ENCODE measurements around the gene UBE2H. TPM values are rescaled to one million over a fixed set of nuclear protein-coding genes. Genes with fewer than 3 reads are reported as not detected.

UBE2H gene
- total and polyA plus RNA-seq, 10 of the 15 experiments (the other 5 are each of a cell fraction or from before 2014, with no cell fraction given): 15.6 to 75.5 (median 32.8) TPM

DNA sequence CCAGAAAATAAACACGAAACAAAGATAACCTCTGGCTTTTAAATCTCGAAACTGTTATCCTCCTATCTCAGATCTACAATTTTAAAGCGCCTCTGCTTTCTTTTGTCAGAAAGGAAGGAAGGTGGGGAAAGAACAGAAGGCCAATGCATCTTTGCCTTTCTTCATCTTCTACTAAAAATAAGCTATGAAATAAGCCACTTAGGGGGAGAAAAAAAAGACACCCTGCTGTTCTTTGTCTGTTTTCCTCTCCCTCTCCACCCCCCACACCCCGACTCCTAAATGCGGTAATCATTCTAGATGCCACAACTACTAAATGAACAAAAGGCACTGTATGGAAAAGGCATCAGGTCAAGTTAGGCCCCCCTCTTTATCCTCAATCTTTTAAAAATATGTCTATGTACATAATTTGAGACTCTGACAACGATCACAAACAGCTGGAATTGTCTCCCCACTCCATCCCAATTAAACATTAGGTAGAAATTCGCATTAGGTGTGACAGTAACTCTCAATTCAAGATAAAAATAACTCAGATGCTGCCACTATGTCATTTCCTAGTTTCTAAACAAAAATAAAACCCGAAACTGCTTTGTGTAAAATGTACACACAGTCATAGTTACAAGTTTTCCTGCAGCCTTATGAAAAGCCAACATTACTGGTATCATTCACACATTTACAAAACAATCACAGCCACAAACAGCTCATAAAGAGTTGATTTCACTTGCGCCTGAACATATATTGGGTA lies 2.4 kb downstream of the UBE2H start (continued):
- TF ChIP-seq NFYB (IDR thresholded peaks at IDR 0.05; ENCODE audit: insufficient read depth, low read depth, low read length) (no peak), FOXK2 (IDR thresholded peaks at IDR 0.05) (peak; percentile 45; the same call in 1 of the 2 replicates), KLF5 (IDR thresholded peaks at IDR 0.05; ENCODE audit: partially characterized antibody) (no peak), SUPT20H (IDR thresholded peaks at IDR 0.05; ENCODE audit: borderline replicate concordance, control insufficient read depth, low read depth, low read length) (no peak), TCF12 (IDR thresholded peaks at IDR 0.05; ENCODE audit: low read depth, low read length) (no peak), CBX3 (IDR thresholded peaks at IDR 0.05; ENCODE audit: borderline replicate concordance, low read depth) (no peak), NFXL1 (IDR thresholded peaks at IDR 0.05; ENCODE audit: borderline replicate concordance) (no peak), ZSCAN29 (IDR thresholded peaks at IDR 0.05) (no peak), EP300 (IDR thresholded peaks at IDR 0.05; ENCODE audit: borderline replicate concordance in 1 of 2, control insufficient read depth in 1 of 2, low read depth in 2 of 2, low read length in 2 of 2) (0 out of 4 replicates have a peak, but pooled peaks of 1 of the 2 experiments have one; percentile 55), EGR1 (IDR thresholded peaks at IDR 0.05; ENCODE audit: borderline replicate concordance in 1 of 2, low read depth in 2 of 2, low read length in 2 of 2) (no peak), RUNX3 (IDR thresholded peaks at IDR 0.05; ENCODE audit: low read length) (peak; percentile 56), SREBF1 (IDR thresholded peaks at IDR 0.05; ENCODE audit: low read length) (no peak), MEF2B (IDR thresholded peaks at IDR 0.05; ENCODE audit: partially characterized antibody, poor library complexity, severe bottlenecking) (peak; percentile 87), ASH2L (IDR thresholded peaks at IDR 0.05; ENCODE audit: borderline replicate concordance, low read depth) (no peak)
- TF ChIP-seq, protein P1, sequence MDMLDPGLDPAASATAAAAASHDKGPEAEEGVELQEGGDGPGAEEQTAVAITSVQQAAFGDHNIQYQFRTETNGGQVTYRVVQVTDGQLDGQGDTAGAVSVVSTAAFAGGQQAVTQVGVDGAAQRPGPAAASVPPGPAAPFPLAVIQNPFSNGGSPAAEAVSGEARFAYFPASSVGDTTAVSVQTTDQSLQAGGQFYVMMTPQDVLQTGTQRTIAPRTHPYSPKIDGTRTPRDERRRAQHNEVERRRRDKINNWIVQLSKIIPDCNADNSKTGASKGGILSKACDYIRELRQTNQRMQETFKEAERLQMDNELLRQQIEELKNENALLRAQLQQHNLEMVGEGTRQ (IDR thresholded peaks at IDR 0.05; ENCODE audit: borderline replicate concordance, low read depth, low read length): no peak
- TF ChIP-seq, protein P2, sequence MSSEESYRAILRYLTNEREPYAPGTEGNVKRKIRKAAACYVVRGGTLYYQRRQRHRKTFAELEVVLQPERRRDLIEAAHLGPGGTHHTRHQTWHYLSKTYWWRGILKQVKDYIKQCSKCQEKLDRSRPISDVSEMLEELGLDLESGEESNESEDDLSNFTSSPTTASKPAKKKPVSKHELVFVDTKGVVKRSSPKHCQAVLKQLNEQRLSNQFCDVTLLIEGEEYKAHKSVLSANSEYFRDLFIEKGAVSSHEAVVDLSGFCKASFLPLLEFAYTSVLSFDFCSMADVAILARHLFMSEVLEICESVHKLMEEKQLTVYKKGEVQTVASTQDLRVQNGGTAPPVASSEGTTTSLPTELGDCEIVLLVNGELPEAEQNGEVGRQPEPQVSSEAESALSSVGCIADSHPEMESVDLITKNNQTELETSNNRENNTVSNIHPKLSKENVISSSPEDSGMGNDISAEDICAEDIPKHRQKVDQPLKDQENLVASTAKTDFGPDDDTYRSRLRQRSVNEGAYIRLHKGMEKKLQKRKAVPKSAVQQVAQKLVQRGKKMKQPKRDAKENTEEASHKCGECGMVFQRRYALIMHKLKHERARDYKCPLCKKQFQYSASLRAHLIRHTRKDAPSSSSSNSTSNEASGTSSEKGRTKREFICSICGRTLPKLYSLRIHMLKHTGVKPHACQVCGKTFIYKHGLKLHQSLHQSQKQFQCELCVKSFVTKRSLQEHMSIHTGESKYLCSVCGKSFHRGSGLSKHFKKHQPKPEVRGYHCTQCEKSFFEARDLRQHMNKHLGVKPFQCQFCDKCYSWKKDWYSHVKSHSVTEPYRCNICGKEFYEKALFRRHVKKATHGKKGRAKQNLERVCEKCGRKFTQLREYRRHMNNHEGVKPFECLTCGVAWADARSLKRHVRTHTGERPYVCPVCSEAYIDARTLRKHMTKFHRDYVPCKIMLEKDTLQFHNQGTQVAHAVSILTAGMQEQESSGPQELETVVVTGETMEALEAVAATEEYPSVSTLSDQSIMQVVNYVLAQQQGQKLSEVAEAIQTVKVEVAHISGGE (CRISPR knock-in tag; IDR thresholded peaks at IDR 0.05): no peak
- TF ChIP-seq, protein P3, sequence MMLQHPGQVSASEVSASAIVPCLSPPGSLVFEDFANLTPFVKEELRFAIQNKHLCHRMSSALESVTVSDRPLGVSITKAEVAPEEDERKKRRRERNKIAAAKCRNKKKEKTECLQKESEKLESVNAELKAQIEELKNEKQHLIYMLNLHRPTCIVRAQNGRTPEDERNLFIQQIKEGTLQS (IDR thresholded peaks at IDR 0.05; ENCODE audit: borderline replicate concordance, extremely low read depth, low read depth, low read length): no peak
- TF ChIP-seq, protein P4, sequence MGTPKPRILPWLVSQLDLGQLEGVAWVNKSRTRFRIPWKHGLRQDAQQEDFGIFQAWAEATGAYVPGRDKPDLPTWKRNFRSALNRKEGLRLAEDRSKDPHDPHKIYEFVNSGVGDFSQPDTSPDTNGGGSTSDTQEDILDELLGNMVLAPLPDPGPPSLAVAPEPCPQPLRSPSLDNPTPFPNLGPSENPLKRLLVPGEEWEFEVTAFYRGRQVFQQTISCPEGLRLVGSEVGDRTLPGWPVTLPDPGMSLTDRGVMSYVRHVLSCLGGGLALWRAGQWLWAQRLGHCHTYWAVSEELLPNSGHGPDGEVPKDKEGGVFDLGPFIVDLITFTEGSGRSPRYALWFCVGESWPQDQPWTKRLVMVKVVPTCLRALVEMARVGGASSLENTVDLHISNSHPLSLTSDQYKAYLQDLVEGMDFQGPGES (IDR thresholded peaks at IDR 0.05): no peak
- TF ChIP-seq, protein P5, sequence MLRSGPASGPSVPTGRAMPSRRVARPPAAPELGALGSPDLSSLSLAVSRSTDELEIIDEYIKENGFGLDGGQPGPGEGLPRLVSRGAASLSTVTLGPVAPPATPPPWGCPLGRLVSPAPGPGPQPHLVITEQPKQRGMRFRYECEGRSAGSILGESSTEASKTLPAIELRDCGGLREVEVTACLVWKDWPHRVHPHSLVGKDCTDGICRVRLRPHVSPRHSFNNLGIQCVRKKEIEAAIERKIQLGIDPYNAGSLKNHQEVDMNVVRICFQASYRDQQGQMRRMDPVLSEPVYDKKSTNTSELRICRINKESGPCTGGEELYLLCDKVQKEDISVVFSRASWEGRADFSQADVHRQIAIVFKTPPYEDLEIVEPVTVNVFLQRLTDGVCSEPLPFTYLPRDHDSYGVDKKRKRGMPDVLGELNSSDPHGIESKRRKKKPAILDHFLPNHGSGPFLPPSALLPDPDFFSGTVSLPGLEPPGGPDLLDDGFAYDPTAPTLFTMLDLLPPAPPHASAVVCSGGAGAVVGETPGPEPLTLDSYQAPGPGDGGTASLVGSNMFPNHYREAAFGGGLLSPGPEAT (IDR thresholded peaks at IDR 0.05; ENCODE audit: low read depth): peak; percentile 51; the same call in 1 of the 2 replicates
- TF ChIP-seq, protein P6, sequence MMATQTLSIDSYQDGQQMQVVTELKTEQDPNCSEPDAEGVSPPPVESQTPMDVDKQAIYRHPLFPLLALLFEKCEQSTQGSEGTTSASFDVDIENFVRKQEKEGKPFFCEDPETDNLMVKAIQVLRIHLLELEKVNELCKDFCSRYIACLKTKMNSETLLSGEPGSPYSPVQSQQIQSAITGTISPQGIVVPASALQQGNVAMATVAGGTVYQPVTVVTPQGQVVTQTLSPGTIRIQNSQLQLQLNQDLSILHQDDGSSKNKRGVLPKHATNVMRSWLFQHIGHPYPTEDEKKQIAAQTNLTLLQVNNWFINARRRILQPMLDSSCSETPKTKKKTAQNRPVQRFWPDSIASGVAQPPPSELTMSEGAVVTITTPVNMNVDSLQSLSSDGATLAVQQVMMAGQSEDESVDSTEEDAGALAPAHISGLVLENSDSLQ (IDR thresholded peaks at IDR 0.05): no peak

Measured in GM12878 (cell line).